C4-2B (cell line): ENCODE measurements around the gene BIRC3.

Experiments
- H3K27ac ChIP-seq: fragments of 450-650 bp; 2 replicates; pipeline ENCODE4 v1.5.1; 2017
- ZFX ChIP-seq: fragments of 450-650 bp; IDR thresholded peaks from 2 replicates; pipeline ENCODE4 v1.6.1; 2017
- TF ChIP-seq, protein P1 (sequence below): fragments of 450-650 bp; conservative IDR thresholded peaks from 2 replicates; pipeline ENCODE4 v1.5.1; 2017; ENCODE audit warnings: mild to moderate bottlenecking

BIRC3 gene

DNA sequence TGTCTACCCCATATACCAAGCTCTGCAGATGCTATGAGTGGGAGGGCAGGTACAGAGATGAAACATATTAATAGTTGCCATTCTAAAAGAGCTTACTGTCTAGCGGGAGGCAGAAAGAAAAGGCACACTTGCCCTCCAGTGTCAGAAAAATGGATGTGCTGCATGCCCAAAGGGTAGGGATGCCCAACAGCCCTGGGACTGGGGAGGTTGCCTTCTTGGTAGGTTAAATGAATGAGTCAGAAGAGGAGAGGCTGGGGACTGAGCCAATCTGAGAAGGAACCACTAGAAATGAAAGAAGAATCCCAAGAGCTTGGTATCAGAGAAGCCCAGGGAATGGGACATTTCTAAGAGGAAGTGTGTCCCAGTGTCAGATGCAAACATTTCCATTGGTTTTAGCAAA, 1.2 kb downstream of the BIRC3 start:
- no peak overlapping the region for H3K27ac ChIP-seq
- TF ChIP-seq, protein P1, sequence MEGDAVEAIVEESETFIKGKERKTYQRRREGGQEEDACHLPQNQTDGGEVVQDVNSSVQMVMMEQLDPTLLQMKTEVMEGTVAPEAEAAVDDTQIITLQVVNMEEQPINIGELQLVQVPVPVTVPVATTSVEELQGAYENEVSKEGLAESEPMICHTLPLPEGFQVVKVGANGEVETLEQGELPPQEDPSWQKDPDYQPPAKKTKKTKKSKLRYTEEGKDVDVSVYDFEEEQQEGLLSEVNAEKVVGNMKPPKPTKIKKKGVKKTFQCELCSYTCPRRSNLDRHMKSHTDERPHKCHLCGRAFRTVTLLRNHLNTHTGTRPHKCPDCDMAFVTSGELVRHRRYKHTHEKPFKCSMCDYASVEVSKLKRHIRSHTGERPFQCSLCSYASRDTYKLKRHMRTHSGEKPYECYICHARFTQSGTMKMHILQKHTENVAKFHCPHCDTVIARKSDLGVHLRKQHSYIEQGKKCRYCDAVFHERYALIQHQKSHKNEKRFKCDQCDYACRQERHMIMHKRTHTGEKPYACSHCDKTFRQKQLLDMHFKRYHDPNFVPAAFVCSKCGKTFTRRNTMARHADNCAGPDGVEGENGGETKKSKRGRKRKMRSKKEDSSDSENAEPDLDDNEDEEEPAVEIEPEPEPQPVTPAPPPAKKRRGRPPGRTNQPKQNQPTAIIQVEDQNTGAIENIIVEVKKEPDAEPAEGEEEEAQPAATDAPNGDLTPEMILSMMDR = no peak
- no peak for TF ChIP-seq ZFX

GRCh38 chr11:102319544-102319943, 2.3 kb downstream of the BIRC3 start:
- H3K27ac ChIP-seq = no peak overlapping the region

GRCh38 chr11:102320188-102320587, 2.9 kb downstream of the BIRC3 start:
- H3K27ac ChIP-seq = no peak overlapping the region
- TF ChIP-seq, protein P1 = no peak
- no peak for TF ChIP-seq ZFX

More at GRCh38 chr11:102319544-102319943, 2.3 kb downstream of the BIRC3 start:
- TF ChIP-seq, protein P1 = no peak
- TF ChIP-seq ZFX = no peak

DNA sequence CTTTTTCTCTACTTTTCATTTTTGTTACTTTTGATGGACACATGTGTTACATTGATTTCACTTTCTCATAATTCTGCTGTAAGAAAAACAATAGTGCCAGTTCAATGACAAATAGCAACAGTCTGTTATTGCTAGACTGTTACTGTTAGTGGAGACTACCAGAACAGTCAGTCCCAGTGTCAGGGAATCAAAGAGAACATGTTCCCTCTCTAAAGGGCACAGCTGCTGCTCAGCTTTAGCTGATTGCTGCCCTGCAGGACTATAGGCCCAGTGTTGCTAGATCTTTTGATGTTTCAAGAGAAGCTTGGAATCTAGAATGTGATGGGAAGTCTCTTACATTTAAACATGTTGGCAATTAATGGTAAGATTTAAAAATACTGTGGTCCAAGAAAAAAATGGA, 3.4 kb downstream of the BIRC3 start:
- TF ChIP-seq ZFX = no peak
- TF ChIP-seq, protein P1 = no peak
- no peak overlapping the region for H3K27ac ChIP-seq

GRCh38 chr11:102322560-102322959, 5.3 kb downstream of the BIRC3 start:
- TF ChIP-seq, protein P1 = no peak
- no peak for TF ChIP-seq ZFX
- no peak overlapping the region for H3K27ac ChIP-seq

DNA sequence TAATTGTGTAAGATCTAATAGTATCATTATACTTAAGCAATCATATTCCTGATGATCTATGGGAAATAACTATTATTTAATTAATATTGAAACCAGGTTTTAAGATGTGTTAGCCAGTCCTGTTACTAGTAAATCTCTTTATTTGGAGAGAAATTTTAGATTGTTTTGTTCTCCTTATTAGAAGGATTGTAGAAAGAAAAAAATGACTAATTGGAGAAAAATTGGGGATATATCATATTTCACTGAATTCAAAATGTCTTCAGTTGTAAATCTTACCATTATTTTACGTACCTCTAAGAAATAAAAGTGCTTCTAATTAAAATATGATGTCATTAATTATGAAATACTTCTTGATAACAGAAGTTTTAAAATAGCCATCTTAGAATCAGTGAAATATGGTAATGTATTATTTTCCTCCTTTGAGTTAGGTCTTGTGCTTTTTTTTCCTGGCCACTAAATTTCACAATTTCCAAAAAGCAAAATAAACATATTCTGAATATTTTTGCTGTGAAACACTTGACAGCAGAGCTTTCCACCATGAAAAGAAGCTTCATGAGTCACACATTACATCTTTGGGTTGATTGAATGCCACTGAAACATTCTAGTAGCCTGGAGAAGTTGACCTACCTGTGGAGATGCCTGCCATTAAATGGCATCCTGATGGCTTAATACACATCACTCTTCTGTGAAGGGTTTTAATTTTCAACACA, 6.4 kb downstream of the BIRC3 start:
- no peak for TF ChIP-seq ZFX
- TF ChIP-seq, protein P1 = no peak
- no peak overlapping the region for H3K27ac ChIP-seq

DNA sequence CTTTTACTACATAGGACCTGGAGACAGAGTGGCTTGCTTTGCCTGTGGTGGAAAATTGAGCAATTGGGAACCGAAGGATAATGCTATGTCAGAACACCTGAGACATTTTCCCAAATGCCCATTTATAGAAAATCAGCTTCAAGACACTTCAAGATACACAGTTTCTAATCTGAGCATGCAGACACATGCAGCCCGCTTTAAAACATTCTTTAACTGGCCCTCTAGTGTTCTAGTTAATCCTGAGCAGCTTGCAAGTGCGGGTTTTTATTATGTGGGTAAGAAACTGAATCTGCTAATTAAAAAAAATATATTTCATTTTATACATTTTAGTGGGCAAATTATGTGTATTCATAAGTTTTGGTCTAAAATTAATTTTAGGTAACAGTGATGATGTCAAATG, 7.8 kb downstream of the BIRC3 start:
- TF ChIP-seq ZFX = no peak
- TF ChIP-seq, protein P1 = 0 out of 2 replicates have a peak, but pooled peaks have one; percentile 8
- no peak overlapping the region for H3K27ac ChIP-seq
